GM19395 (cell line): ENCODE data around the gene RUNX1.

Source experiments
- ATAC-seq: cut with Tn5 transposase; IDR thresholded peaks from one replicate; pipeline ENCODE4 v1.9.1; 2021; ENCODE audit warnings: mild to moderate bottlenecking, moderate library complexity; ENCODE audit not compliant: unreplicated experiment

Gene RUNX1

GRCh38 chr21:34864370-34865149 lies 184.5 kb downstream of the RUNX1 start:
- ATAC-seq: no peak

- ATAC-seq: no peak
These were observed 186.2 kb downstream of the RUNX1 start for GRCh38 chr21:34862951-34863350.

- ATAC-seq: no peak
These were observed 187.8 kb downstream of the RUNX1 start for GRCh38 chr21:34861258-34861657.

- no peak for ATAC-seq
These were observed 189.0 kb downstream of the RUNX1 start for GRCh38 chr21:34859976-34860653.

GRCh38 chr21:34858559-34858958 lies 190.5 kb downstream of the RUNX1 start:
- no peak for ATAC-seq

- no peak for ATAC-seq
These were observed 191.2 kb downstream of the RUNX1 start for GRCh38 chr21:34857874-34858273.

GRCh38 chr21:34857122-34857713 lies 191.9 kb downstream of the RUNX1 start:
- ATAC-seq: no peak

- ATAC-seq: no peak
These were observed 196.7 kb downstream of the RUNX1 start for GRCh38 chr21:34852448-34852847.

GRCh38 chr21:34850166-34850690 lies 198.9 kb downstream of the RUNX1 start:
- no peak for ATAC-seq

GRCh38 chr21:34846601-34847112 lies 202.4 kb downstream of the RUNX1 start:
- ATAC-seq: no peak

- ATAC-seq: peak; percentile 97
These were observed 203.3 kb downstream of the RUNX1 start for GRCh38 chr21:34845521-34846451.

GRCh38 chr21:34844924-34845238 lies 204.2 kb downstream of the RUNX1 start:
- ATAC-seq: no peak

- ATAC-seq: no peak
These were observed 204.8 kb downstream of the RUNX1 start for GRCh38 chr21:34844013-34844923.

- ATAC-seq: no peak
These were observed 205.5 kb downstream of the RUNX1 start for GRCh38 chr21:34843562-34843961.

- ATAC-seq: no peak
These were observed 207.9 kb downstream of the RUNX1 start for GRCh38 chr21:34841154-34841553.

GRCh38 chr21:34840693-34841092 lies 208.4 kb downstream of the RUNX1 start:
- ATAC-seq: no peak

GRCh38 chr21:34838956-34839820 lies 209.9 kb downstream of the RUNX1 start:
- ATAC-seq: no peak

GRCh38 chr21:34836933-34837505 lies 212.1 kb downstream of the RUNX1 start:
- no peak for ATAC-seq
